K562 (cell line): ENCODE measurements around the gene ABCA13.

ENCODE experiments used
- E2F5 ChIP-seq: sonication (generic); formaldehyde crosslinking; IDR thresholded peaks from 2 replicates; pipeline ENCODE4 v1.8.0; 2022; ENCODE audit warnings: mild to moderate bottlenecking, missing genetic modification reagents
- ESRRA ChIP-seq: fragments of 450-650 bp; IDR thresholded peaks from 2 replicates; pipeline ENCODE4 v1.6.1; 2014; ENCODE audit warnings: low read depth, mild to moderate bottlenecking, moderate library complexity, borderline replicate concordance
- HNRNPH1 ChIP-seq: fragments of 200-400 bp; formaldehyde crosslinking; optimal IDR thresholded peaks from 2 replicates; pipeline ENCODE3; 2017; ENCODE audit warnings: low read depth, mild to moderate bottlenecking, low read length, moderate library complexity
- KDM1A ChIP-seq, 2 experiments: fragments of 450-650 bp; IDR thresholded peaks; 2 replicates each; pipeline ENCODE4 v1.6.1; 2016; ENCODE audit warnings: mild to moderate bottlenecking in 2 of 2
- POLR2A ChIP-seq: fragments of 450-650 bp; conservative IDR thresholded peaks from 2 replicates; pipeline ENCODE4 v1.6.1; 2016
- RAD21 ChIP-seq, 2 experiments: fragments of 250-450 bp in 1 of 2; fragments of 450-650 bp in 1 of 2; sonication (Bioruptor Pico) in 1 of 2; formaldehyde crosslinking in 1 of 2; IDR thresholded peaks in 1 of 2; conservative IDR thresholded peaks in 1 of 2; 2 replicates each; pipeline versions ENCODE4 v1.4.0 to v1.8.0; 2020 to 2022; ENCODE audit warnings: mild to moderate bottlenecking in 2 of 2, moderate library complexity in 1 of 2
- SMARCC2 ChIP-seq: fragments of 450-650 bp; IDR thresholded peaks from 2 replicates; pipeline ENCODE4 v1.6.1; 2017; ENCODE audit warnings: antibody characterized with exemption, moderate library complexity, mild to moderate bottlenecking, low read depth
- SRF ChIP-seq, 2 experiments: fragments of 250-450, 450-650 bp in 1 of 2; sonication (Bioruptor Pico) in 1 of 2; sonication (generic) in 1 of 2; formaldehyde crosslinking; IDR thresholded peaks; 2 replicates each; pipeline versions ENCODE4 v1.5.0 to v1.5.1; 2020 to 2022; ENCODE audit warnings: mild to moderate bottlenecking in 1 of 2, missing genetic modification reagents in 1 of 2
- ZBTB7A ChIP-seq: IDR thresholded peaks from 2 replicates; pipeline ENCODE4 v1.6.1; 2011; ENCODE audit warnings: low read depth, mild to moderate bottlenecking, low read length, moderate library complexity, borderline replicate concordance; ENCODE audit not compliant: control insufficient read depth
- TF ChIP-seq, protein P1 (sequence below), 3 experiments: IDR thresholded peaks in 2 of 3; conservative IDR thresholded peaks in 1 of 3; 2 replicates each; pipeline ENCODE4 v1.5.1; 2011 to 2012; ENCODE audit warnings: low read length in 3 of 3, mild to moderate bottlenecking in 3 of 3, control low read depth in 2 of 3, improper control_type of control experiment in 1 of 3, inconsistent platforms in 1 of 3, low read depth in 1 of 3, mixed read lengths in 1 of 3, moderate library complexity in 1 of 3; ENCODE audit not compliant: insufficient read depth in 2 of 3
- TF ChIP-seq, protein P2 (sequence below): sonication (generic); formaldehyde crosslinking; IDR thresholded peaks from 2 replicates; pipeline ENCODE4 v1.8.0; 2023; ENCODE audit warnings: mild to moderate bottlenecking, missing genetic modification reagents

DNA sequence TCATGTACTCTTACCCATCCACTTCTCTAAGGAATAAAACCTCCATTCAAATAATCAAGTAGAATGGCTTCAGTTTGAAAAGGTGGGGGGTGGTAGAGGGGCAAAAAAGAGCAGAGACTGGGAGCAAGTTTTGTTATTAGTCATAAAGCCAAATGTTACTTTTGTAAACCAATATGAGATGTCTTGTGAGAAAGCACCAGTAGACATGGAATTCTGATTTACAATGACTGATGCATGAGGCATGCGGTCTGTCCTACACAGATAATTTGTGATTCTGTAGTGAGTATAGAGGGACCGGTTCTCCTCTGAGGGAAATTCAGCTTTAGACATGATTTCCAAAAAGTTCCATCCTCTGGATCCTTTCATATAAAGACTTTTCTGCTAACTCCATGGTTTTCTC, 12.9 kb upstream of the ABCA13 start:
- TF ChIP-seq SRF (CRISPR knock-in tag; IDR thresholded peaks at IDR 0.05) (no peak), ZBTB7A (no peak), HNRNPH1 (no peak), SMARCC2 (no peak), KDM1A (IDR thresholded peaks at IDR 0.05) (no peak), RAD21 (CRISPR knock-in tag; conservative IDR thresholded peaks at IDR 0.05 in 1 of 2, IDR thresholded peaks at IDR 0.05 in 1 of 2) (no peak), ESRRA (no peak), E2F5 (CRISPR knock-in tag) (no peak), POLR2A (no peak)
- TF ChIP-seq, protein P1, sequence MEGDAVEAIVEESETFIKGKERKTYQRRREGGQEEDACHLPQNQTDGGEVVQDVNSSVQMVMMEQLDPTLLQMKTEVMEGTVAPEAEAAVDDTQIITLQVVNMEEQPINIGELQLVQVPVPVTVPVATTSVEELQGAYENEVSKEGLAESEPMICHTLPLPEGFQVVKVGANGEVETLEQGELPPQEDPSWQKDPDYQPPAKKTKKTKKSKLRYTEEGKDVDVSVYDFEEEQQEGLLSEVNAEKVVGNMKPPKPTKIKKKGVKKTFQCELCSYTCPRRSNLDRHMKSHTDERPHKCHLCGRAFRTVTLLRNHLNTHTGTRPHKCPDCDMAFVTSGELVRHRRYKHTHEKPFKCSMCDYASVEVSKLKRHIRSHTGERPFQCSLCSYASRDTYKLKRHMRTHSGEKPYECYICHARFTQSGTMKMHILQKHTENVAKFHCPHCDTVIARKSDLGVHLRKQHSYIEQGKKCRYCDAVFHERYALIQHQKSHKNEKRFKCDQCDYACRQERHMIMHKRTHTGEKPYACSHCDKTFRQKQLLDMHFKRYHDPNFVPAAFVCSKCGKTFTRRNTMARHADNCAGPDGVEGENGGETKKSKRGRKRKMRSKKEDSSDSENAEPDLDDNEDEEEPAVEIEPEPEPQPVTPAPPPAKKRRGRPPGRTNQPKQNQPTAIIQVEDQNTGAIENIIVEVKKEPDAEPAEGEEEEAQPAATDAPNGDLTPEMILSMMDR (IDR thresholded peaks at IDR 0.05 in 2 of 3, conservative IDR thresholded peaks at IDR 0.05 in 1 of 3; ENCODE audit: insufficient read depth in 2 of 3, low read depth in 1 of 3, low read length in 3 of 3) = no peak
- TF ChIP-seq, protein P2, sequence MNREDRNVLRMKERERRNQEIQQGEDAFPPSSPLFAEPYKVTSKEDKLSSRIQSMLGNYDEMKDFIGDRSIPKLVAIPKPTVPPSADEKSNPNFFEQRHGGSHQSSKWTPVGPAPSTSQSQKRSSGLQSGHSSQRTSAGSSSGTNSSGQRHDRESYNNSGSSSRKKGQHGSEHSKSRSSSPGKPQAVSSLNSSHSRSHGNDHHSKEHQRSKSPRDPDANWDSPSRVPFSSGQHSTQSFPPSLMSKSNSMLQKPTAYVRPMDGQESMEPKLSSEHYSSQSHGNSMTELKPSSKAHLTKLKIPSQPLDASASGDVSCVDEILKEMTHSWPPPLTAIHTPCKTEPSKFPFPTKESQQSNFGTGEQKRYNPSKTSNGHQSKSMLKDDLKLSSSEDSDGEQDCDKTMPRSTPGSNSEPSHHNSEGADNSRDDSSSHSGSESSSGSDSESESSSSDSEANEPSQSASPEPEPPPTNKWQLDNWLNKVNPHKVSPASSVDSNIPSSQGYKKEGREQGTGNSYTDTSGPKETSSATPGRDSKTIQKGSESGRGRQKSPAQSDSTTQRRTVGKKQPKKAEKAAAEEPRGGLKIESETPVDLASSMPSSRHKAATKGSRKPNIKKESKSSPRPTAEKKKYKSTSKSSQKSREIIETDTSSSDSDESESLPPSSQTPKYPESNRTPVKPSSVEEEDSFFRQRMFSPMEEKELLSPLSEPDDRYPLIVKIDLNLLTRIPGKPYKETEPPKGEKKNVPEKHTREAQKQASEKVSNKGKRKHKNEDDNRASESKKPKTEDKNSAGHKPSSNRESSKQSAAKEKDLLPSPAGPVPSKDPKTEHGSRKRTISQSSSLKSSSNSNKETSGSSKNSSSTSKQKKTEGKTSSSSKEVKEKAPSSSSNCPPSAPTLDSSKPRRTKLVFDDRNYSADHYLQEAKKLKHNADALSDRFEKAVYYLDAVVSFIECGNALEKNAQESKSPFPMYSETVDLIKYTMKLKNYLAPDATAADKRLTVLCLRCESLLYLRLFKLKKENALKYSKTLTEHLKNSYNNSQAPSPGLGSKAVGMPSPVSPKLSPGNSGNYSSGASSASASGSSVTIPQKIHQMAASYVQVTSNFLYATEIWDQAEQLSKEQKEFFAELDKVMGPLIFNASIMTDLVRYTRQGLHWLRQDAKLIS (CRISPR knock-in tag) = no peak
